ENCODE data around the gene KDM7A. TPM values are rescaled to one million over a fixed set of nuclear protein-coding genes. Genes with fewer than 3 reads are reported as not detected.

KDM7A gene
- polyA plus RNA-seq, 1 of the 3 experiments (the other 2 are of a cell fraction), result 0.94 TPM

- no peak overlapping the region for H3K4me2 ChIP-seq
- POLR2A ChIA-PET, result no interaction called here
- H3K9ac ChIP-seq, result no peak overlapping the region
- peaks cover 4% of the 10 kb centered on the region for H3F3A ChIP-seq (replicated peaks; ENCODE audit: insufficient read depth)
- H3K36me3 ChIP-seq (replicated peaks in 1 of 2; ENCODE audit: control insufficient read depth in 1 of 2, insufficient read depth in 2 of 2, low read length in 1 of 2), result peaks cover 0 to 4% of the 10 kb centered on the region in 2 experiments
- CTCF ChIA-PET, result interaction anchor here (1.7 kb wide), 1 partner anchor 80 kb away, joined by 4 read pairs; no protein-coding TSS in a partner anchor
- no peak overlapping the region for H2AFZ ChIP-seq (ENCODE audit: low read depth)
- 85% methylated on average over 7 of the region's 7 CpGs for WGBS (ENCODE audit: low lambda C conversion rate)
- H3K9me3 ChIP-seq, result no peaks in the 10 kb centered on the region
- H3K4me1 ChIP-seq (ENCODE audit: control insufficient read depth in 1 of 2, insufficient read depth in 2 of 2, low read depth in 1 of 2, low read length in 1 of 2), result peaks cover 0 to 30% of the 10 kb centered on the region in 2 experiments; a peak in 2 of 4 replicates
- no peak overlapping the region for H3K4me3 ChIP-seq (ENCODE audit: low read depth in 2 of 2, low read length in 1 of 2)
- H3K79me2 ChIP-seq (ENCODE audit: insufficient read depth), result no peaks in the 10 kb centered on the region
- DNase-seq, result no peak
- H4K20me1 ChIP-seq (ENCODE audit: insufficient read depth), result no peaks in the 10 kb centered on the region
- H3K27ac ChIP-seq (ENCODE audit: low read depth in 2 of 2, low read length in 1 of 2), result no peak overlapping the region
- TF ChIP-seq USF1 (IDR thresholded peaks at IDR 0.05; ENCODE audit: borderline replicate concordance, low read depth) (no peak), REST (IDR thresholded peaks at IDR 0.05; ENCODE audit: low read depth, low read length) (no peak), IRF3 (IDR thresholded peaks at IDR 0.05; ENCODE audit: low read depth, low read length) (no peak), SIN3A (IDR thresholded peaks at IDR 0.05; ENCODE audit: borderline replicate concordance, low read depth, low read length) (no peak), TAF1 (IDR thresholded peaks at IDR 0.05; ENCODE audit: borderline replicate concordance, low read depth, low read length) (no peak), JUND (IDR thresholded peaks at IDR 0.05) (no peak), RXRA (IDR thresholded peaks at IDR 0.05; ENCODE audit: borderline replicate concordance, low read depth) (no peak), RAD21 (IDR thresholded peaks at IDR 0.05; ENCODE audit: low read length) (no peak), TEAD4 (IDR thresholded peaks at IDR 0.05; ENCODE audit: borderline replicate concordance, insufficient read depth) (no peak), FOXJ3 (CRISPR knock-in tag; IDR thresholded peaks at IDR 0.05) (no peak), FOSL2 (IDR thresholded peaks at IDR 0.05; ENCODE audit: borderline replicate concordance, low read depth) (no peak), EZH2phosphoT487 (IDR thresholded peaks at IDR 0.05; ENCODE audit: borderline replicate concordance, low read depth) (no peak), MEF2A (IDR thresholded peaks at IDR 0.05; ENCODE audit: borderline replicate concordance, low read depth) (no peak), CTCF (IDR thresholded peaks at IDR 0.05) (no peak), YY1 (IDR thresholded peaks at IDR 0.05; ENCODE audit: low read depth) (no peak), SMC3 (IDR thresholded peaks at IDR 0.05; ENCODE audit: low read depth, low read length) (no peak), CHD2 (IDR thresholded peaks at IDR 0.05; ENCODE audit: low read length, partially characterized antibody) (no peak)
- no peaks in the 10 kb centered on the region for H3K9me2 ChIP-seq
- no peaks in the 10 kb centered on the region for H3K27me3 ChIP-seq (ENCODE audit: insufficient read depth)
Measured at GRCh38 chr7:140082770-140083169, 94.0 kb downstream of the KDM7A start.
